Measurements from ENCODE around the gene TSC22D1. TPM values are rescaled to one million over a fixed set of nuclear protein-coding genes. Genes with fewer than 3 reads are reported as not detected.

The TSC22D1 gene
- total RNA-seq, 1 experiment from 2014 or later, result 37.2 TPM

DNA sequence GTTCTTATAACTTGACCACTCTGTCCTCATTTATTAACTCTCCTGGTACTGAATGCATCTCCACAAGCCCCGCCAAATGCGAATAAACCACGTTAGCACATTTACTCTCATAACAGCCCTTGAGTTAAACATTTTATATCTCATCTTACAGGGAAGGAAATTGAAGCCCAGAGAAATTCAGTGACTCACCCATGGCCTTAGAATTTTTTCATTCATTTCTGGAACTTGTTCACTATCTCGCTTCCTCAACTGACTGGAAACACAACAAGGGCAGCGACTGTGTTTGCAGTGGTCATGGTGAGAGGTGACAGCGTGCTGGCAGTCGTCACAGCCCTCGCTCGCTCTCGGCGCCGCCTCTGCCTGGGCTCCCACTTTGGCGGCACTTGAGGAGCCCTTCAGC is 163.0 kb downstream of the TSC22D1 start:
- intact Hi-C loops (cut with micrococcal nuclease; ENCODE audit: unreplicated experiment), result no loop called here
- TF ChIP-seq CTCF (IDR thresholded peaks at IDR 0.05; ENCODE audit: unreplicated experiment), result no peak
- H3K27ac Mint-ChIP-seq (ENCODE audit: unreplicated experiment), result no peak overlapping the region

GRCh38 chr13:44412346-44412935 is 163.7 kb downstream of the TSC22D1 start:
- intact Hi-C loops (cut with micrococcal nuclease; ENCODE audit: unreplicated experiment), result no loop called here
- Mint-ChIP-seq H3K9me3 (ENCODE audit: low read depth, unreplicated experiment) (no peaks in the 10 kb centered on the region), H3K4me3 (ENCODE audit: low read depth, unreplicated experiment) (no peak overlapping the region), H3K36me3 (ENCODE audit: insufficient read depth, unreplicated experiment) (peaks cover 3% of the 10 kb centered on the region), H3K27me3 (ENCODE audit: unreplicated experiment) (peaks cover 10% of the 10 kb centered on the region), H3K4me1 (ENCODE audit: low read depth, unreplicated experiment) (no peaks in the 10 kb centered on the region), H3K27ac (ENCODE audit: unreplicated experiment) (no peak overlapping the region)
- no TSS peak for BruUV-seq (replicated peaks)
- no peak for DNase-seq
- no peak for TF ChIP-seq CTCF (IDR thresholded peaks at IDR 0.05; ENCODE audit: unreplicated experiment)
- CTCF ChIA-PET, result no interaction called here

More for the DNA sequence above, 163.0 kb downstream of the TSC22D1 start:
- CTCF ChIA-PET, result no interaction called here
- H3K4me3 Mint-ChIP-seq (ENCODE audit: low read depth, unreplicated experiment), result no peak overlapping the region
- no peaks in the 10 kb centered on the region for H3K9me3 Mint-ChIP-seq (ENCODE audit: low read depth, unreplicated experiment)
- H3K36me3 Mint-ChIP-seq (ENCODE audit: insufficient read depth, unreplicated experiment), result peaks cover 6% of the 10 kb centered on the region
- H3K27me3 Mint-ChIP-seq (ENCODE audit: unreplicated experiment), result peaks cover 10% of the 10 kb centered on the region
- BruUV-seq (replicated peaks), result no TSS peak
- DNase-seq, result no peak
- no peaks in the 10 kb centered on the region for H3K4me1 Mint-ChIP-seq (ENCODE audit: low read depth, unreplicated experiment)

DNA sequence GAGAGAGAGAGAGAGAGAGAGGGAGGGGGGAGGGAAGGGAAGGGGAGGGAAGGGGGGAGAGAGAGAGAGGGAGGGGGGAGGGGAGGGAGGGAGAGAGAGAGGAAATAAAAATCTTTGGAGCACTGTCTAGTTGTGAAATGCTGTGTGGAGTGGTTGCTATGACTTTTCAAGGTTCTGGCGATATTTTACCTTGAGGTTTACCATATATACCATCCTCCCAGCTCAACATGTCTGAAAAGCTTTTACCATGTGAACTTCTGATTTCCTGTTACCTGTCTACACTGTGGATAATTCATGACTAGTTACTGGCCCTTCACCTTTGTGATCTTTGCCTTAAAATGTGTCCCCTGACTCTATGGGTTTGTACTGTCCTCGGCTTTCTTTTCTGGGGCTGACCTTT is 164.3 kb downstream of the TSC22D1 start:
- Mint-ChIP-seq H3K27me3 (ENCODE audit: unreplicated experiment) (peaks cover 10% of the 10 kb centered on the region), H3K4me3 (ENCODE audit: low read depth, unreplicated experiment) (no peak overlapping the region), H3K36me3 (ENCODE audit: insufficient read depth, unreplicated experiment) (no peaks in the 10 kb centered on the region), H3K9me3 (ENCODE audit: low read depth, unreplicated experiment) (no peaks in the 10 kb centered on the region), H3K27ac (ENCODE audit: unreplicated experiment) (no peak overlapping the region), H3K4me1 (ENCODE audit: low read depth, unreplicated experiment) (no peaks in the 10 kb centered on the region)
- CTCF ChIA-PET, result no interaction called here
- intact Hi-C loops (cut with micrococcal nuclease; ENCODE audit: unreplicated experiment), result no loop called here
- DNase-seq, result no peak
- BruUV-seq (replicated peaks), result no TSS peak
- TF ChIP-seq CTCF (IDR thresholded peaks at IDR 0.05; ENCODE audit: unreplicated experiment), result no peak

- no peak overlapping the region for H3K27ac Mint-ChIP-seq (ENCODE audit: unreplicated experiment)
- peaks cover 10% of the 10 kb centered on the region for H3K27me3 Mint-ChIP-seq (ENCODE audit: unreplicated experiment)
- DNase-seq, result no peak
- no TSS peak for BruUV-seq (replicated peaks)
- no peak for TF ChIP-seq CTCF (IDR thresholded peaks at IDR 0.05; ENCODE audit: unreplicated experiment)
- CTCF ChIA-PET, result no interaction called here
- intact Hi-C loops (cut with micrococcal nuclease; ENCODE audit: unreplicated experiment), result no loop called here
- no peaks in the 10 kb centered on the region for H3K9me3 Mint-ChIP-seq (ENCODE audit: low read depth, unreplicated experiment)
- no peaks in the 10 kb centered on the region for H3K36me3 Mint-ChIP-seq (ENCODE audit: insufficient read depth, unreplicated experiment)
- H3K4me1 Mint-ChIP-seq (ENCODE audit: low read depth, unreplicated experiment), result peaks cover 5% of the 10 kb centered on the region
- no peak overlapping the region for H3K4me3 Mint-ChIP-seq (ENCODE audit: low read depth, unreplicated experiment)
Measured at GRCh38 chr13:44410328-44410859, 165.7 kb downstream of the TSC22D1 start.
